Right cardiac atrium (tissue), 5 donors: ENCODE measurements around the gene WDR26. TPM values are rescaled to one million over a fixed set of nuclear protein-coding genes. Genes with fewer than 3 reads are reported as not detected.
"Not testable (repeated sequence)": the region's sequence is repeated elsewhere in the genome, so short reads cannot be mapped to it uniquely, and the experiment has no call there.

ENCODE experiments used
- ATAC-seq, 2 donors: fragments of 200-7000 bp; cut with Tn5 transposase; one replicate each; pipeline versions ENCODE4 v1.8.0 to v1.9.1; 2020; ENCODE audit warnings: moderate library complexity in 2 of 2, mild to moderate bottlenecking in 1 of 2
- DNase-seq, 3 donors: peaks; one replicate each; pipeline ENCODE4 v3.0.0-alpha.2; 2020
- H3K27ac ChIP-seq: one replicate; pipeline ENCODE4 v1.5.1; 2013; ENCODE audit warnings: mild to moderate bottlenecking, low read length, control low read depth, moderate library complexity
- H3K27me3 ChIP-seq: one replicate; pipeline ENCODE4 v1.6.1; 2013; ENCODE audit not compliant: control insufficient read depth, insufficient read depth
- H3K4me1 ChIP-seq: one replicate; pipeline ENCODE4 v1.6.1; 2013; ENCODE audit warnings: low read length; ENCODE audit not compliant: control insufficient read depth, insufficient read depth
- H3K4me3 ChIP-seq: one replicate; pipeline ENCODE4 v1.5.1; 2013; ENCODE audit warnings: low read length, control low read depth
- H3K9me3 ChIP-seq: one replicate; pipeline ENCODE4 v1.6.1; 2013; ENCODE audit warnings: low read length; ENCODE audit not compliant: control insufficient read depth
- WGBS: extraction: QIAGEN DNeasy Blood & Tissue Kit; methylation state at CpG from one replicate; pipeline ENCODE4 v1.1.7; 2013; 5-methylcytosine and 5-hydroxymethylcytosine counted together
- intact Hi-C, 4 donors: fragments of 100-400 bp; cut with DNase I; formaldehyde crosslinking; loops; one replicate each; pipeline versions ENCODE4 v1.11.0 to v1.14.0; 2022 to 2023
- polyA plus RNA-seq: library from polyadenylated mRNA; stranded (reverse); fragments of 200-250 nt; gene quantifications from one replicate; pipeline ENCODE4 v1.2.3, GENCODE V29; 2013
- total RNA-seq, 4 donors: library from RNA; stranded (reverse); fragmentation: NEBNext Ultra II Directional; extraction: Animal tissue kit (Norgen Biotek cat#: 25700); gene quantifications; one replicate each; pipeline ENCODE4 v1.2.1, GENCODE V29; 2021
- donor health status: healthy with polysubstance abuse.
- donor health status: DM: no; HTN: yes; CAD: no.
- donor health status: DM: no; HTN: no; CAD: no.
- donor health status: DM: no; HTN: yes; CAD: no; lungs with severe emphysema.
- donor health status: DM: yes; HTN: yes; CAD: no.

Gene WDR26
- total and polyA plus RNA-seq, 5 donors: 29.7 to 67.0 (median 57.3) TPM

DNA sequence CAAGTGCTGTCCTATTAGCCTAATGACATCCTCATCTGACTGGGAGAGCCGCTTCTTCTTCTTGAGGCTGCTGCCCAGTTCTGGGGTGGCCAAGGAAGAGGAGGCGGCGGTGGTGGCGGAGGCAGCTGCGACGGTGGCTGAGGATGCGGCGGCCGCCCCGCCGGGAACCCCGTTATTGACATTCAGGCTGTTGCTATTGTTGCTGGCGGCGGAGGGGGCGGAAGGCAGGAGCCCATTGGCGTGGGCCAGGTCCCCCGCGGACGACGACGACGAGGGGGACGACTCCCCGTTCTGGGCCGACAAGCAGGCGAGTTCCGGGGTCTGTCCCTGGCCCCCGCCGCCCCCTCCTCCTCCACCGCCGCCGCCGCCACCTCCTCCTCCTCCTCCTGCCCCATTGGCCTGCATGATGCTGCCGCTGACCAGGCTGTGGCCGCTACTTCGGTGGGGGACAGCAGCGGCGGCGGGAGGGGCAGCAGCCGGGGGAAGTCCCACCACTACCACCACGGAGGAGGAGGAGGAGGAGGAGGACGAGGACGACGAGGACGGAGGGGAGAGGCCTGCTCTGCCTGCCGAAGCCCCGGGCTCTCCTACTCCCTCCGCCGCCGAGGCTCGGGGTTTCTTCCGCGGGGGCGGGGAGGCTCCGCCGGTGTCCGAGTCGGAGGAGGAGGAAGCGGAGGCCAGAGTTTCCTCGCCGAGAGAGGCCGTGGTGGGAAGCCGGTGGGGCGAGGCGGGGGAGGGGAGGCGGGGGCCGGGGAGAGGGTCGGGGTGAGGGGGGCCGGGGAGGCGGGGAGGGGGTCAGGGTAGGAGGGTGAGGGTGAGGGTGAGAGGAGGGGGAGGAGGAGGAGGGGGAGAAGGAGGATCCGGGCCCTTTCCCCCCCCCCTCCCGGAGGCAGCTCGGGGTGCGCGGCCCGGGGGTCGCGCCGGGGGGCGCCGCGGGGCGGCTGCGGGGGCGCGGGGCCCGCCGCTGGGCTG lies 610 bp downstream of the WDR26 start:
- intact Hi-C loops: no loop called here
- peak overlapping the region; percentile 81 for H3K4me3 ChIP-seq
- H3K9me3 ChIP-seq: no peaks in the 10 kb centered on the region
- no peaks in the 10 kb centered on the region for H3K27me3 ChIP-seq
- peak; percentile 51 to 84 (median 75) for DNase-seq
- no peaks in the 10 kb centered on the region for H3K4me1 ChIP-seq
- peak; percentile 51 to 57 for ATAC-seq
- under 1% methylated on average over 78 of the region's 88 CpGs for whole genome bisulfite sequencing
- H3K27ac ChIP-seq: peak overlapping the region; percentile 86

DNA sequence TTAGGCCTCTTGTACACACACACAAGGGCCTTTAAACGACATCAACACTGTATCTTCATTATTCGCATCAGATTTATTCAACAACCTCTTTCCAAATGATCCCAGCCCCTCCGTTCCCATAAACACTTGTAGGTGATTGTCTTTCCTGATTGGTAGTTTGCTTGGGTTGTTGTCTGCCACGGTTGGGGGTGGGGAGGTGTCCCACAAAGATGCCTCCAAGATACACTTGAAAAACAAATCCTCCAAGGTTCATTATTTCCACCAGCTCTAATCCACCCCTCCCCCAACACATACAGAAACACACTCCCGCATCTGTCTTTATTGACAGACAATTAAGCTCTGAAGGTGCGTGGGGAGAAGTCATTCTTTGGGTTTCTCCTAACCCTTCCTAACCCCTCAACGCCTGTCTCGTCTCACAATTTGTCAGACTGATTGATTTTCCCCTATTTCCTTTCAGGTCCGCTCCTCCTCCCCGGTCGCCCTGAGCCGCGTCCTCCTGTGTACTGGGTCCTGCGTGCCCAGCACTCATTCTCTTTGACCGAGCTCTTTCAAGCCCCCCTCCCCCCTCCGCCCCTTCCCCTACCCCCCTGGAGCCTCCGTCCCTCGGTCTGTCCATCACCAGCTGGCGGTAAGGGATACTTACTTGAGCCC lies 1.4 kb downstream of the WDR26 start:
- intact Hi-C loops: no loop called here

GRCh38 chr1:224432672-224433040 lies 1.9 kb downstream of the WDR26 start:
- Histone ChIP-seq H3K4me1 (no peaks in the 10 kb centered on the region), H3K27ac (peak overlapping the region; percentile 84), H3K27me3 (no peaks in the 10 kb centered on the region), H3K9me3 (no peaks in the 10 kb centered on the region), H3K4me3 (peak overlapping the region; percentile 81)
- intact Hi-C loops: no loop called here
- DNase-seq (no peak), ATAC-seq (no peak)
- WGBS: 3% methylated on average over 6 of the region's 6 CpGs

More for the DNA sequence above, 1.4 kb downstream of the WDR26 start:
- no peaks in the 10 kb centered on the region for H3K27me3 ChIP-seq
- H3K4me1 ChIP-seq: no peaks in the 10 kb centered on the region
- H3K4me3 ChIP-seq: peak overlapping the region; percentile 81
- WGBS: under 1% methylated on average over 19 of the region's 19 CpGs
- DNase-seq (peak in 1 of 3 donors; percentile 53), ATAC-seq (peak in 1 of 2 donors; percentile 1)
- no peaks in the 10 kb centered on the region for H3K9me3 ChIP-seq
- peak overlapping the region; percentile 84 for H3K27ac ChIP-seq

GRCh38 chr1:224432146-224432545 lies 2.5 kb downstream of the WDR26 start:
- Histone ChIP-seq H3K4me1 (no peaks in the 10 kb centered on the region), H3K27ac (no peak overlapping the region), H3K27me3 (no peaks in the 10 kb centered on the region), H3K4me3 (peak overlapping the region; percentile 81), H3K9me3 (no peaks in the 10 kb centered on the region)
- DNase-seq (no peak), ATAC-seq (no peak)
- intact Hi-C loops: no loop called here
- WGBS: 13% methylated on average over 2 of the region's 2 CpGs

GRCh38 chr1:224431726-224432125 lies 2.9 kb downstream of the WDR26 start:
- intact Hi-C loops: no loop called here
- H3K4me3 ChIP-seq: peak overlapping the region; percentile 81

GRCh38 chr1:224430511-224431113 lies 4.0 kb downstream of the WDR26 start:
- DNase-seq (no peak), ATAC-seq (no peak)
- H3K27ac ChIP-seq: no peak overlapping the region
- WGBS: 22% methylated on average over 2 of the region's 2 CpGs
- intact Hi-C loops: no loop called here
- peak overlapping the region; percentile 34 for H3K4me3 ChIP-seq
- no peaks in the 10 kb centered on the region for H3K4me1 ChIP-seq
- H3K27me3 ChIP-seq: no peaks in the 10 kb centered on the region
- no peaks in the 10 kb centered on the region for H3K9me3 ChIP-seq

More at GRCh38 chr1:224431726-224432125, 2.9 kb downstream of the WDR26 start:
- no peak for ATAC-seq
- no peaks in the 10 kb centered on the region for H3K9me3 ChIP-seq
- no peaks in the 10 kb centered on the region for H3K27me3 ChIP-seq
- no peaks in the 10 kb centered on the region for H3K4me1 ChIP-seq
- no peak for DNase-seq
- WGBS: 11% methylated on average over 2 of the region's 2 CpGs
- H3K27ac ChIP-seq: no peak overlapping the region

- 85% methylated on average over 3 of the region's 3 CpGs for WGBS
- no peak for ATAC-seq
- Histone ChIP-seq H3K27ac (no peak overlapping the region), H3K9me3 (no peaks in the 10 kb centered on the region), H3K4me1 (no peaks in the 10 kb centered on the region), H3K27me3 (no peaks in the 10 kb centered on the region), H3K4me3 (no peak overlapping the region)
- DNase-seq: no peak
- intact Hi-C loops: no loop called here
Measured at GRCh38 chr1:224429616-224430326, 4.8 kb downstream of the WDR26 start.

DNA sequence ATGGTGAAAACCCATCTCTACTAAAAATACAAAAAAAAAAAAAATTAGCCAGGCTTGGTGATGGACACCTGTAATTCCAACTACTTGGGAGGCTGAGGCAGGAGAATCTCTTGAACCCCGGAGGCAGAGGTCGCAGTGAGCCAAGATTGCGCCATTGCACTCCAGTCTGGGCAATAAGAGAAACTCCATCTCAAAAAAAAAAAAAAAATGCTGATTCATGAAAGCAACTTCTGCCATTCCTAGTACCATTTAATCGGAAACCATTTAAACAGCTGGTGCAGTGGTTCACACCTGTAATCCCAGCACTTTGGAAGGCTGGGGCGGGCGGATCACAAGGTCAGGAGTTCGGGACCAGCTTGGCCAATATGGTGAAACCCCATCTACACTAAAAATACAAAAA lies 5.9 kb downstream of the WDR26 start:
- intact Hi-C loops, H3K4me3 ChIP-seq, DNase-seq, H3K27me3 ChIP-seq, H3K27ac ChIP-seq, ATAC-seq, H3K9me3 ChIP-seq, H3K4me1 ChIP-seq: not testable (repeated sequence)
- WGBS: 92% methylated on average over 7 of the region's 7 CpGs

GRCh38 chr1:224427346-224427745 lies 7.3 kb downstream of the WDR26 start:
- no peak for DNase-seq
- intact Hi-C loops: no loop called here
- no peaks in the 10 kb centered on the region for H3K4me1 ChIP-seq
- peak in 1 of 2 donors; percentile 84 for ATAC-seq
- no peaks in the 10 kb centered on the region for H3K27me3 ChIP-seq
- H3K27ac ChIP-seq: no peak overlapping the region
- no peak overlapping the region for H3K4me3 ChIP-seq
- H3K9me3 ChIP-seq: no peaks in the 10 kb centered on the region
- WGBS: 88% methylated on average over 1 of the region's 1 CpG

DNA sequence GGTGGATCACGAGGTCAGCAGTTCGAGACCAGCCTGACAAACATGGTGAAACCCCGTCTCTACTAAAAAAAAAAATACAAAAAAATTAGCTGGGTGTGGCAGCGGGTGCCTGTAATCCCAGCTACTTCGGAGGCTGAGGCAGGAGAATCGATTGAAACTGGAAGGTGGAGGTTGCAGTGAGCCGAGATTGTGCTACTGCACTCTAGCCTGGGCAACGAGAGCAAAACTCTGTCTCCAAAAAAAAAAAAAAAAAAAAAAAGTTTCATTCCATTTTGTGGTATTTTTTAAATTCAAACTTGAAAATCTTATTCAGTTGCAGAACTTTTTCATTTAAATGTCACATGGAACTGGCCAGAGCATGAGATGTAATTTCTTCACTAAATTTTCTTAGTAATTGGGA lies 7.7 kb downstream of the WDR26 start:
- H3K27ac ChIP-seq, ATAC-seq, H3K9me3 ChIP-seq, H3K4me3 ChIP-seq, intact Hi-C loops, DNase-seq, H3K4me1 ChIP-seq, H3K27me3 ChIP-seq: not testable (repeated sequence)
- 94% methylated on average over 8 of the region's 8 CpGs for WGBS
